ENCODE measurements around the gene TBC1D21.
"Not testable (repeated sequence)": the region's sequence is repeated elsewhere in the genome, so short reads cannot be mapped to it uniquely, and the experiment has no call there.

TBC1D21 gene

GRCh38 chr15:73930790-73931281 is 57.5 kb downstream of the TBC1D21 start:
- DNase-seq: no peak

GRCh38 chr15:73931441-73931840 is 58.1 kb downstream of the TBC1D21 start:
- no peak for DNase-seq

- DNase-seq: no peak
Observed at GRCh38 chr15:73932381-73933191, 59.2 kb downstream of the TBC1D21 start.

- DNase-seq: no peak
Observed at GRCh38 chr15:73934281-73934680, 60.9 kb downstream of the TBC1D21 start.

- DNase-seq: no peak
Observed at GRCh38 chr15:73935547-73935946, 62.2 kb downstream of the TBC1D21 start.

GRCh38 chr15:73936181-73936580 is 62.8 kb downstream of the TBC1D21 start:
- DNase-seq: no peak

- DNase-seq: no peak
Observed at GRCh38 chr15:73936588-73937290, 63.4 kb downstream of the TBC1D21 start.

- no peak for DNase-seq
Observed at GRCh38 chr15:73937296-73937695, 63.9 kb downstream of the TBC1D21 start.

GRCh38 chr15:73937726-73938125 is 64.4 kb downstream of the TBC1D21 start:
- no peak for DNase-seq

GRCh38 chr15:73938516-73938915 is 65.2 kb downstream of the TBC1D21 start:
- not testable (repeated sequence) for DNase-seq

Data from CD4-positive, alpha-beta T cell treated with Interleukin-4 for 4 hours (primary cell).